Pancreas (tissue), 10 donors: Measurements from ENCODE around the gene DOCK3. TPM values are rescaled to one million over a fixed set of nuclear protein-coding genes. Genes with fewer than 3 reads are reported as not detected.
"Not testable (repeated sequence)": the region's sequence is repeated elsewhere in the genome, so short reads cannot be mapped to it uniquely, and the experiment has no call there.

Experiments
- ATAC-seq, 4 donors: fragments of 200-7000 bp; cut with Tn5 transposase; one replicate each; pipeline versions ENCODE4 v1.8.0 to v1.9.1; 2020; ENCODE audit warnings: mild to moderate bottlenecking in 4 of 4, moderate library complexity in 4 of 4
- DNase-seq, 6 donors: peaks; one replicate each; pipeline ENCODE4 v3.0.0-alpha.2; 2020
- FAIRE-seq: peaks from 2 replicates; lab custom pipeline; 2012; peaks lifted over from hg19 to GRCh38; lab: Jason Lieb, UNC
- H3K27ac ChIP-seq, 4 donors: fragments of 200-600 bp; sonication (generic); 1 replicate in 3 of 4; 2 replicates in 1 of 4; pipeline versions ENCODE4 v1.5.0 to v1.8.0; 2020
- H3K27me3 ChIP-seq, 4 donors: fragments of 200-600 bp; one replicate each; pipeline ENCODE4 v1.8.0; 2021
- H3K36me3 ChIP-seq, 3 donors: fragments of 200-600 bp; sonication (generic) in 1 of 3; one replicate each; pipeline versions ENCODE4 v1.5.0 to v1.8.0; 2020 to 2021
- H3K4me1 ChIP-seq, 3 donors: fragments of 200-600 bp; one replicate each; pipeline ENCODE4 v1.8.0; 2021
- H3K4me3 ChIP-seq, 4 donors: fragments of 200-600 bp; sonication (generic) in 2 of 4; one replicate each; pipeline versions ENCODE4 v1.5.0 to v1.8.0; 2020 to 2021
- H3K9me3 ChIP-seq, 4 donors: fragments of 200-600 bp; one replicate each; pipeline ENCODE4 v1.8.0; 2021
- WGBS, 2 donors: extraction: QIAGEN DNeasy Blood & Tissue Kit; methylation state at CpG; one replicate each; pipeline ENCODE4 v1.1.7; 2013; 5-methylcytosine and 5-hydroxymethylcytosine counted together
- intact Hi-C, 3 donors: fragments of 100-400 bp; cut with DNase I; formaldehyde crosslinking; loops; one replicate each; pipeline versions ENCODE4 v1.11.1 to v1.14.2; 2022
- polyA plus RNA-seq, 2 donors: library from polyadenylated mRNA; stranded (reverse); fragments of 200-250 nt; gene quantifications; one replicate each; pipeline ENCODE4 v1.2.3, GENCODE V29; 2013
- total RNA-seq, 6 donors: library from RNA; stranded (reverse); fragmentation: NEBNext Ultra II Directional in 4 of 6; extraction: Animal tissue kit (Norgen Biotek cat#: 25700) in 4 of 6; gene quantifications; one replicate each; pipeline versions ENCODE4 v1.2.1 to v1.2.4, GENCODE V29; 2021 to 2023
- TF ChIP-seq, protein P1 (sequence below), 4 donors: fragments of 200-600 bp; sonication (generic) in 3 of 4; IDR thresholded peaks; one replicate each; pipeline versions ENCODE4 v1.5.0 to v1.8.0; 2021; ENCODE audit warnings: antibody characterized with exemption in 4 of 4
- donor health status: healthy with polysubstance abuse.
- donor health status: DM: no; HTN: no; CAD: no; lungs with moderate emphysema.
- donor health status: DM: no; HTN: no; CAD: no.
- donor health status: control.
- donor health status: control.
- donor health status: Bipolar disorder and iron deficiency.
- donor health status: DM: yes; HTN: yes; CAD: no.
- donor health status: DM: no; HTN: no; CAD: no.
- donor health status: DM: no; HTN: no; CAD: no.
- donor health status: DM: yes; HTN: yes; CAD: no.

Gene DOCK3
- total and polyA plus RNA-seq, 8 donors: 0.09 to 1.5 (median 0.36) TPM

DNA sequence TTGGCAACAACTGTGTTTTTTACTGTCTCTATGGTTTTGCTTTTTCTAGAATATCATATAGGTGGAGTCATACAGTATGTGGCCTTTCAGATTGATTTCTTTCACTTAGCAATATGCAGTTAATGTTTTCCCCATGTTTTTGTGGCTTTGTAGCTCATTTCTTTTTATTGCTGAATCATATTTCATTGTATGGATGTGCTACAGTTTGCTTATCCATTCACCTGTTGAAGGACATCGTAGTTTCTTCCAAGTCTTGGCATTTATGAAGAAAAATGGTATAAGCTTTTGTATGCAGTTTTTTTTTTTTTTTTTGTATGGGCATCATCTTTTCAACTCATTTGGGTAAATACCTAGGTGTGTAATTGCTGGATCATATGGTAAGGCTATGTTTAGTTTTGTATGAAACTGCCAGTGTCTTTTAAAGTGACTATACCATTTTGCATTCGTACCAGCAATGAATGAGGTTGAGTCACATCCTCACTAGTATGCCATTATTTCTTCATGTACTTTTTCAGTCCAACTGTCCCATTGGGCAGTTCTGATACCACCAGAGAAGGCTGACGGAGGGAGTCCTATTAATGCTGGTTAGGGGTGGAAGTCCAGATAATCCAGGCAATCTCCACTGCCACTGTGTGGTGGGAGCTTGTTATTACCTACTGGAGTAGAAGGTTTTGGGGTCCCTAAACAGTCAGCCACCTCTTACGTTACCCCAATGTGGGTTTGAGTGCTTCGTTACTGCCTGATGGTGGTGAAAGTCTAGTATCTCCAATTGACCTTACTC, 210.5 kb downstream of the DOCK3 start:
- intact Hi-C loops: no loop called here
- H3K4me1 ChIP-seq: no peaks in the 10 kb centered on the region
- ATAC-seq: no peak
- 46% methylated on average over 5 of the region's 5 CpGs for WGBS, 2 donors
- no peaks in the 10 kb centered on the region for H3K36me3 ChIP-seq
- H3K27me3 ChIP-seq: no peaks in the 10 kb centered on the region
- TF ChIP-seq, protein P1, sequence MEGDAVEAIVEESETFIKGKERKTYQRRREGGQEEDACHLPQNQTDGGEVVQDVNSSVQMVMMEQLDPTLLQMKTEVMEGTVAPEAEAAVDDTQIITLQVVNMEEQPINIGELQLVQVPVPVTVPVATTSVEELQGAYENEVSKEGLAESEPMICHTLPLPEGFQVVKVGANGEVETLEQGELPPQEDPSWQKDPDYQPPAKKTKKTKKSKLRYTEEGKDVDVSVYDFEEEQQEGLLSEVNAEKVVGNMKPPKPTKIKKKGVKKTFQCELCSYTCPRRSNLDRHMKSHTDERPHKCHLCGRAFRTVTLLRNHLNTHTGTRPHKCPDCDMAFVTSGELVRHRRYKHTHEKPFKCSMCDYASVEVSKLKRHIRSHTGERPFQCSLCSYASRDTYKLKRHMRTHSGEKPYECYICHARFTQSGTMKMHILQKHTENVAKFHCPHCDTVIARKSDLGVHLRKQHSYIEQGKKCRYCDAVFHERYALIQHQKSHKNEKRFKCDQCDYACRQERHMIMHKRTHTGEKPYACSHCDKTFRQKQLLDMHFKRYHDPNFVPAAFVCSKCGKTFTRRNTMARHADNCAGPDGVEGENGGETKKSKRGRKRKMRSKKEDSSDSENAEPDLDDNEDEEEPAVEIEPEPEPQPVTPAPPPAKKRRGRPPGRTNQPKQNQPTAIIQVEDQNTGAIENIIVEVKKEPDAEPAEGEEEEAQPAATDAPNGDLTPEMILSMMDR (IDR thresholded peaks at IDR 0.05): no peak
- H3K9me3 ChIP-seq: no peaks in the 10 kb centered on the region
- no peak for FAIRE-seq
- no peak overlapping the region for H3K4me3 ChIP-seq
- no peak overlapping the region for H3K27ac ChIP-seq
- DNase-seq: no peak

DNA sequence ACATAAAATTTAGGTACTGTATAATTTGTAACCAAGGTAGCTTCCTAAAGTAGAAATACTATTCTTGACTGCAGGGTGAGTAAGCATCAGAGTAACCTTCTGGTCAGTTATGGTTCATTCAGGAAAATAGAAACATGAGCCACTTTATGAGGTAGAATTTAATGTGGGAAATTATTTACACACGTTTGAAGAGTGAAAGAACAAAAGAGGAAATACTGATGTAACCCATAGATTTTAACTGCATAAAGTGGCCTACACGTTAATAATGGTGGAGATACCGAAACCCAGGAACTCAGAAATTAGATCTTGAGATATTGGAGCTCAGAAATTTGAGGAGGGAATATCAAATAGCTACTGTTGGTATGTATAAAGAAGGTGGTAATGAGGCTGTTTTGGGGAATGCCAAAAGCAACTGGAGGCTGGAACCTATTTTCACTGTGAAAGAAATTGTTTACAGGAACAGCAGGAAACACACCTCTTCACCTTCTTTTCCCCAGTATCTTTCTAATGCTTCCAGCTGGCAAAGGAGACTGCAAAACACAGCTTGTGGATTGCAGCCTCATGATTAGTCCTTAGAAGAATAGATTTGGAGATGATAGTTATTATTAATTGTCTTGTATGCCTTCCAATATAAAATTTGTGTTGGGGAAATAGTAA, 216.1 kb downstream of the DOCK3 start:
- no peak overlapping the region for H3K27ac ChIP-seq
- H3K4me3 ChIP-seq: no peak overlapping the region
- WGBS, 2 donors: 51 to 60% methylated on average over 3 of the region's 3 CpGs
- intact Hi-C loops: no loop called here
- H3K9me3 ChIP-seq: no peaks in the 10 kb centered on the region
- FAIRE-seq (no peak), ATAC-seq (no peak), DNase-seq (no peak)
- no peaks in the 10 kb centered on the region for H3K36me3 ChIP-seq
- no peaks in the 10 kb centered on the region for H3K4me1 ChIP-seq
- TF ChIP-seq, protein P1 (IDR thresholded peaks at IDR 0.05): no peak
- no peaks in the 10 kb centered on the region for H3K27me3 ChIP-seq

DNA sequence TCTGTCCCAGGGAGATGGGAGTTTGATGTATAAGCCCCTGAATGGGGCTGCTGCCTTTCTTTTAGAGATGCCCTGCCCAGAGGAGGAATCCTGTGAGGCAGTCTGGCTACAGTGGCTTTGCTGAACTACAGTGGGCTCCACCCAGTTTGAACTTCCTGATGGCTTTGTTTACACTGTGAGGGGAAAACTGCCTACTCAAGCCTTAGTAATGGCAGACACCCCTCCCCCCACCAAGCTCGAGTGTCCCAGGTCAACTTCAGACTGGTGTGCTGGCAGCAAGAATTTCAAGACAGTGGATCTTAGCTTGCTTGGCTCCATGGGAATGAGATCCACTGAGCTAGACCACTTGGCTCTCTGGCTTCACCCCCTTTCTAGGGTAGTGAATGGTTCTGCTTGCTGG, 226.4 kb downstream of the DOCK3 start:
- DNase-seq, H3K27me3 ChIP-seq, H3K4me3 ChIP-seq, H3K27ac ChIP-seq, H3K4me1 ChIP-seq, intact Hi-C loops, FAIRE-seq, H3K36me3 ChIP-seq, H3K9me3 ChIP-seq, ATAC-seq: not testable (repeated sequence)
- WGBS, 2 donors: 0% methylated on average over 1 of the region's 1 CpG

GRCh38 chr3:50912746-50913145, 238.0 kb downstream of the DOCK3 start:
- H3K4me1 ChIP-seq: no peaks in the 10 kb centered on the region
- no peak for ATAC-seq
- no peak overlapping the region for H3K4me3 ChIP-seq
- DNase-seq: no peak
- TF ChIP-seq, protein P1 (IDR thresholded peaks at IDR 0.05): no peak
- no peak for FAIRE-seq
- no peak overlapping the region for H3K27ac ChIP-seq
- no peaks in the 10 kb centered on the region for H3K27me3 ChIP-seq
- whole genome bisulfite sequencing, 2 donors: 72 to 78% methylated on average over 6 of the region's 6 CpGs
- no peaks in the 10 kb centered on the region for H3K36me3 ChIP-seq
- no peaks in the 10 kb centered on the region for H3K9me3 ChIP-seq
- intact Hi-C loops: no loop called here

- H3K9me3 ChIP-seq: no peaks in the 10 kb centered on the region
- WGBS, 2 donors: 6 to 16% methylated on average over 1 of the region's 1 CpG
- H3K4me1 ChIP-seq: no peaks in the 10 kb centered on the region
- H3K27ac ChIP-seq: no peak overlapping the region
- intact Hi-C loops: no loop called here
- no peak for FAIRE-seq
- no peaks in the 10 kb centered on the region for H3K27me3 ChIP-seq
- no peak overlapping the region for H3K4me3 ChIP-seq
- DNase-seq: peak in 2 of 6 donors; percentile 14 to 30
- H3K36me3 ChIP-seq: no peaks in the 10 kb centered on the region
- TF ChIP-seq, protein P1 (IDR thresholded peaks at IDR 0.05): no peak
- ATAC-seq: peak in 2 of 4 donors; percentile 31 to 50
Observed at GRCh38 chr3:50913260-50913659, 238.5 kb downstream of the DOCK3 start.

- H3K36me3 ChIP-seq, H3K27me3 ChIP-seq, H3K9me3 ChIP-seq, H3K4me3 ChIP-seq, H3K27ac ChIP-seq, ATAC-seq, FAIRE-seq, H3K4me1 ChIP-seq, DNase-seq, intact Hi-C loops: not testable (repeated sequence)
- 68 to 71% methylated on average over 5 of the region's 5 CpGs for WGBS, 2 donors
Observed at GRCh38 chr3:50922071-50922470, 247.3 kb downstream of the DOCK3 start.
